GM23248 (cell line): ENCODE data around the gene LY6G6D. TPM values are rescaled to one million over a fixed set of nuclear protein-coding genes. Genes with fewer than 3 reads are reported as not detected.

ENCODE experiments used
- DNase-seq: peaks from one replicate; pipeline ENCODE4 v3.0.0-alpha.2; 2015
- H2AFZ ChIP-seq: fragments of 200-600 bp; sonication (generic); 2 replicates; pipeline ENCODE4 v1.6.1; 2016; ENCODE audit warnings: antibody characterized with exemption
- H3F3A ChIP-seq: fragments of 200-600 bp; sonication (generic); 2 replicates; pipeline ENCODE4 v1.6.1; 2016; ENCODE audit warnings: mild to moderate bottlenecking, antibody characterized with exemption, mixed run types; ENCODE audit not compliant: insufficient read depth
- H3K27ac ChIP-seq: fragments of 200-600 bp; sonication (generic); 2 replicates; pipeline ENCODE4 v1.5.1; 2016; ENCODE audit warnings: mild to moderate bottlenecking
- H3K27me3 ChIP-seq: fragments of 200-600 bp; sonication (generic); replicated peaks from 2 replicates; pipeline ENCODE4 v1.6.1; 2016; ENCODE audit warnings: mild to moderate bottlenecking; ENCODE audit not compliant: insufficient read depth
- H3K36me3 ChIP-seq: fragments of 200-600 bp; sonication (generic); 2 replicates; pipeline ENCODE4 v1.6.1; 2016; ENCODE audit warnings: low read depth, mild to moderate bottlenecking
- H3K4me1 ChIP-seq: fragments of 200-600 bp; sonication (generic); 2 replicates; pipeline ENCODE4 v1.6.1; 2016; ENCODE audit warnings: mild to moderate bottlenecking; ENCODE audit not compliant: insufficient read depth
- H3K4me2 ChIP-seq: fragments of 200-600 bp; sonication (generic); one replicate; pipeline ENCODE4 v1.6.1; 2016; ENCODE audit warnings: mild to moderate bottlenecking; ENCODE audit not compliant: unreplicated experiment
- H3K4me3 ChIP-seq: fragments of 200-600 bp; sonication (generic); 2 replicates; pipeline ENCODE4 v1.5.1; 2016; ENCODE audit warnings: mild to moderate bottlenecking
- H3K79me2 ChIP-seq: fragments of 200-600 bp; sonication (generic); 2 replicates; pipeline ENCODE4 v1.6.1; 2016; ENCODE audit warnings: mild to moderate bottlenecking; ENCODE audit not compliant: insufficient read depth
- H3K9ac ChIP-seq: fragments of 200-600 bp; sonication (generic); 2 replicates; pipeline ENCODE4 v1.6.1; 2016; ENCODE audit warnings: mild to moderate bottlenecking
- H3K9me2 ChIP-seq: fragments of 200-600 bp; sonication (generic); 2 replicates; pipeline ENCODE4 v1.6.1; 2016; ENCODE audit warnings: mixed run types, mild to moderate bottlenecking, moderate library complexity; ENCODE audit not compliant: insufficient read depth
- H3K9me3 ChIP-seq: fragments of 200-600 bp; sonication (generic); one replicate; pipeline ENCODE4 v1.6.1; 2017; ENCODE audit warnings: low read depth
- H4K20me1 ChIP-seq: fragments of 200-600 bp; sonication (generic); 2 replicates; pipeline ENCODE4 v1.6.0; 2016; ENCODE audit not compliant: insufficient read depth
- EZH2 ChIP-seq: fragments of 200-600 bp; sonication (generic); IDR thresholded peaks from 2 replicates; pipeline ENCODE4 v1.6.1; 2018; ENCODE audit warnings: antibody characterized with exemption, mild to moderate bottlenecking; ENCODE audit not compliant: insufficient read depth, poor library complexity, severe bottlenecking
- EZH2phosphoT487 ChIP-seq: fragments of 200-600 bp; sonication (generic); IDR thresholded peaks from 2 replicates; pipeline ENCODE4 v1.6.1; 2018; ENCODE audit warnings: antibody characterized with exemption, moderate library complexity, mild to moderate bottlenecking, low read depth; ENCODE audit not compliant: insufficient read depth
- WGBS, 2 experiments: methylation state at CpG; one replicate each; pipeline ENCODE4 v1.1.6; 2015 to 2017; ENCODE audit warnings: low lambda C conversion rate in 2 of 2, low coverage in 1 of 2; ENCODE audit errors: missing lambda C conversion rate in 2 of 2; 5-methylcytosine and 5-hydroxymethylcytosine counted together
- in situ Hi-C: fragments of 300-500 bp; cut with MboI; formaldehyde crosslinking; loops from 2 replicates; pipeline ENCODE4 v1.15.0; 2020
- polyA plus RNA-seq: library from polyadenylated mRNA; unstranded; fragments of >200 nt; fragmentation: Nextera tagmentation; extraction: Ambion mirVana; gene quantifications from 2 replicates; pipeline ENCODE4 v1.2.1, GENCODE V29; 2016
- total RNA-seq: library from RNA; depleted of rRNA; stranded (reverse); fragments of >200 nt; shearing (Covaris generic); gene quantifications from 2 replicates; pipeline ENCODE4 v1.2.3, GENCODE V29; 2014

Gene LY6G6D
- total and polyA plus RNA-seq, 2 experiments from 2014 or later: not detected

- no peak overlapping the region for H3K9ac ChIP-seq
- no peak overlapping the region for H2AFZ ChIP-seq
- H3K27ac ChIP-seq: no peak overlapping the region
- 86 to 88% methylated on average over 22 to 25 of the region's 25 CpGs for WGBS, 2 experiments
- TF ChIP-seq EZH2 (no peak), EZH2phosphoT487 (no peak)
- DNase-seq: no peak
- H3K4me2 ChIP-seq: no peak overlapping the region
- no peaks in the 10 kb centered on the region for H3K9me3 ChIP-seq
- H3K36me3 ChIP-seq: peaks cover 11% of the 10 kb centered on the region; the same call in 1 of the 2 replicates
- no peaks in the 10 kb centered on the region for H3K4me1 ChIP-seq
- no peaks in the 10 kb centered on the region for H3K79me2 ChIP-seq
- H3K4me3 ChIP-seq: no peak overlapping the region
- H3K9me2 ChIP-seq: no peaks in the 10 kb centered on the region
- no peaks in the 10 kb centered on the region for H3F3A ChIP-seq
- H3K27me3 ChIP-seq: no peaks in the 10 kb centered on the region
- no peaks in the 10 kb centered on the region for H4K20me1 ChIP-seq
- in situ Hi-C loops: no loop called here
These were observed 9.0 kb downstream of the LY6G6D start for GRCh38 chr6:31723980-31724691.

- in situ Hi-C loops: no loop called here
These were observed 10.6 kb downstream of the LY6G6D start for GRCh38 chr6:31725502-31726350.

GRCh38 chr6:31727034-31727716, 12.0 kb downstream of the LY6G6D start:
- no peaks in the 10 kb centered on the region for H3K9me3 ChIP-seq
- no peaks in the 10 kb centered on the region for H4K20me1 ChIP-seq
- TF ChIP-seq EZH2phosphoT487: no peak
- TF ChIP-seq EZH2: no peak
- no peak overlapping the region for H3K27ac ChIP-seq
- H3K4me1 ChIP-seq: peaks cover 6% of the 10 kb centered on the region; the same call in 1 of the 2 replicates
- no peak overlapping the region for H3K4me2 ChIP-seq
- H3K4me3 ChIP-seq: no peak overlapping the region
- H3K27me3 ChIP-seq: no peaks in the 10 kb centered on the region
- H3K9me2 ChIP-seq: no peaks in the 10 kb centered on the region
- peaks cover 19% of the 10 kb centered on the region for H3F3A ChIP-seq
- H3K9ac ChIP-seq: no peak overlapping the region
- WGBS, 2 experiments: 75 to 80% methylated on average over 7 of the region's 7 CpGs
- DNase-seq: no peak
- H2AFZ ChIP-seq: no peak overlapping the region
- in situ Hi-C loops: no loop called here
- H3K79me2 ChIP-seq: peaks cover 3% of the 10 kb centered on the region; the same call in 1 of the 2 replicates
- H3K36me3 ChIP-seq: peaks cover 27% of the 10 kb centered on the region

More at GRCh38 chr6:31725502-31726350, 10.6 kb downstream of the LY6G6D start:
- no peak overlapping the region for H3K9ac ChIP-seq
- H3K9me3 ChIP-seq: no peaks in the 10 kb centered on the region
- DNase-seq: no peak
- H4K20me1 ChIP-seq: no peaks in the 10 kb centered on the region
- H3K4me1 ChIP-seq: peaks cover 6% of the 10 kb centered on the region; the same call in 1 of the 2 replicates
- H3K27ac ChIP-seq: no peak overlapping the region
- TF ChIP-seq EZH2phosphoT487 (no peak), EZH2 (no peak)
- H3F3A ChIP-seq: peaks cover 5% of the 10 kb centered on the region
- H3K4me3 ChIP-seq: no peak overlapping the region
- WGBS, 2 experiments: 86 to 88% methylated on average over 12 of the region's 12 CpGs
- no peaks in the 10 kb centered on the region for H3K9me2 ChIP-seq
- no peaks in the 10 kb centered on the region for H3K27me3 ChIP-seq
- H2AFZ ChIP-seq: no peak overlapping the region
- no peak overlapping the region for H3K4me2 ChIP-seq
- no peaks in the 10 kb centered on the region for H3K79me2 ChIP-seq
- H3K36me3 ChIP-seq: peaks cover 12% of the 10 kb centered on the region; the same call in 1 of the 2 replicates
